Measurements from ENCODE around the gene NEGR1.
A peak's percentile ranks its signal among the peaks of the same experiment; 100 is the strongest.

Gene NEGR1

GRCh38 chr1:71630073-71630472 lies 652.3 kb downstream of the NEGR1 start:
- no peak overlapping the region for H3K4me3 ChIP-seq (ENCODE audit: low read length)
- TF ChIP-seq CTCF (IDR thresholded peaks at IDR 0.05; ENCODE audit: insufficient read depth, low read depth, low read length, missing control alignments) = no peak
- DNase-seq (ENCODE audit: low read depth) = no peak

GRCh38 chr1:71625004-71625403 lies 657.3 kb downstream of the NEGR1 start:
- no peak for DNase-seq (ENCODE audit: low read depth)
- no peak overlapping the region for H3K4me3 ChIP-seq (ENCODE audit: low read length)
- no peak for TF ChIP-seq CTCF (IDR thresholded peaks at IDR 0.05; ENCODE audit: insufficient read depth, low read depth, low read length, missing control alignments)

- H3K4me3 ChIP-seq (ENCODE audit: low read length) = no peak overlapping the region
- DNase-seq (ENCODE audit: low read depth) = no peak
- no peak for TF ChIP-seq CTCF (IDR thresholded peaks at IDR 0.05; ENCODE audit: insufficient read depth, low read depth, low read length, missing control alignments)
Measured at GRCh38 chr1:71623888-71624287, 658.5 kb downstream of the NEGR1 start.

GRCh38 chr1:71621785-71622184 lies 660.6 kb downstream of the NEGR1 start:
- no peak for TF ChIP-seq CTCF (IDR thresholded peaks at IDR 0.05; ENCODE audit: insufficient read depth, low read depth, low read length, missing control alignments)
- H3K4me3 ChIP-seq (ENCODE audit: low read length) = no peak overlapping the region
- peak; percentile 84 for DNase-seq (ENCODE audit: low read depth)

GRCh38 chr1:71618766-71619530 lies 663.4 kb downstream of the NEGR1 start:
- DNase-seq (ENCODE audit: low read depth) = no peak
- no peak for TF ChIP-seq CTCF (IDR thresholded peaks at IDR 0.05; ENCODE audit: insufficient read depth, low read depth, low read length, missing control alignments)
- no peak overlapping the region for H3K4me3 ChIP-seq (ENCODE audit: low read length)

GRCh38 chr1:71618191-71618590 lies 664.1 kb downstream of the NEGR1 start:
- no peak overlapping the region for H3K4me3 ChIP-seq (ENCODE audit: low read length)
- no peak for DNase-seq (ENCODE audit: low read depth)
- no peak for TF ChIP-seq CTCF (IDR thresholded peaks at IDR 0.05; ENCODE audit: insufficient read depth, low read depth, low read length, missing control alignments)

GRCh38 chr1:71610476-71610875 lies 671.9 kb downstream of the NEGR1 start:
- no peak overlapping the region for H3K4me3 ChIP-seq (ENCODE audit: low read length)
- no peak for DNase-seq (ENCODE audit: low read depth)
- no peak for TF ChIP-seq CTCF (IDR thresholded peaks at IDR 0.05; ENCODE audit: insufficient read depth, low read depth, low read length, missing control alignments)
